Measurements from ENCODE around the gene PRICKLE4. TPM values are rescaled to one million over a fixed set of nuclear protein-coding genes. Genes with fewer than 3 reads are reported as not detected.

Gene PRICKLE4
- total and polyA plus RNA-seq, 2 of the 13 experiments (the other 11 are each of a cell fraction or from before 2014, with no cell fraction given) = 0.92 to 1.2 TPM

DNA sequence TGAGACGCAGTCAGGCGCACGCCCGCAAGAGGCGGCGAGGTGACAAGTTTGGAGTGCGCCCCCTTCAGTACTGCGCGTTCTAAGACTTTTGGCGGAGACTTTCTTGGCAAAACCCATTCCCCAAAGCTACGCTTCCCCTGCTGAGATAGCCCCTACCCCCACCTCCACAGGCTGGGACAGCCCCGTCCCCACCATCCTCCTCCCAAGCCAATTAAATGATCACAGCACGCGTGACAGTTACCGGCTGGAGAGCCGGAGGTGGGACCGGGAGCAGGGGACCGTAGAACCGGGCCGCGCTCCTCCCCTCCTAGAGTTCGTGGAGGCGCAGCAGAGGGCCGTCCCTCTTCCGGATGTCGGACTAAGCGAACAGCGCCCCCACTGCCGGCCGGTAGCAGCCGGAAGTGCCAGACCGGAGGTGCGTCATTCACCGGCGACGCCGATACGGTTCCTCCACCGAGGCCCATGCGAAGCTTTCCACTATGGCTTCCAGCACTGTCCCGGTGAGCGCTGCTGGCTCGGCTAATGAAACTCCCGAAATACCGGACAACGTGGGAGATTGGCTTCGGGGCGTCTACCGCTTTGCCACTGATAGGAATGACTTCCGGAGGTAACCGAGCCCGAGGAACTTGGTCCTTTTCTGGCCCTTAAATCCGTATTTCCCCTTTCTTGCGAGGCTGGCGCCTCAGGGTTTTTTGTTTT, 6.8 kb downstream of the PRICKLE4 start, which contains the start of gene TOMM6 (continued):
- TF ChIP-seq, protein P1, sequence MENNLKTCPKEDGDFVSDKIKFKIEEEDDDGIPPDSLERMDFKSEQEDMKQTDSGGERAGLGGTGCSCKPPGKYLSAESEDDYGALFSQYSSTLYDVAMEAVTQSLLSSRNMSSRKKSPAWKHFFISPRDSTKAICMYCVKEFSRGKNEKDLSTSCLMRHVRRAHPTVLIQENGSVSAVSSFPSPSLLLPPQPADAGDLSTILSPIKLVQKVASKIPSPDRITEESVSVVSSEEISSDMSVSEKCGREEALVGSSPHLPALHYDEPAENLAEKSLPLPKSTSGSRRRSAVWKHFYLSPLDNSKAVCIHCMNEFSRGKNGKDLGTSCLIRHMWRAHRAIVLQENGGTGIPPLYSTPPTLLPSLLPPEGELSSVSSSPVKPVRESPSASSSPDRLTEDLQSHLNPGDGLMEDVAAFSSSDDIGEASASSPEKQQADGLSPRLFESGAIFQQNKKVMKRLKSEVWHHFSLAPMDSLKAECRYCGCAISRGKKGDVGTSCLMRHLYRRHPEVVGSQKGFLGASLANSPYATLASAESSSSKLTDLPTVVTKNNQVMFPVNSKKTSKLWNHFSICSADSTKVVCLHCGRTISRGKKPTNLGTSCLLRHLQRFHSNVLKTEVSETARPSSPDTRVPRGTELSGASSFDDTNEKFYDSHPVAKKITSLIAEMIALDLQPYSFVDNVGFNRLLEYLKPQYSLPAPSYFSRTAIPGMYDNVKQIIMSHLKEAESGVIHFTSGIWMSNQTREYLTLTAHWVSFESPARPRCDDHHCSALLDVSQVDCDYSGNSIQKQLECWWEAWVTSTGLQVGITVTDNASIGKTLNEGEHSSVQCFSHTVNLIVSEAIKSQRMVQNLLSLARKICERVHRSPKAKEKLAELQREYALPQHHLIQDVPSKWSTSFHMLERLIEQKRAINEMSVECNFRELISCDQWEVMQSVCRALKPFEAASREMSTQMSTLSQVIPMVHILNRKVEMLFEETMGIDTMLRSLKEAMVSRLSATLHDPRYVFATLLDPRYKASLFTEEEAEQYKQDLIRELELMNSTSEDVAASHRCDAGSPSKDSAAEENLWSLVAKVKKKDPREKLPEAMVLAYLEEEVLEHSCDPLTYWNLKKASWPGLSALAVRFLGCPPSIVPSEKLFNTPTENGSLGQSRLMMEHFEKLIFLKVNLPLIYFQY (CRISPR knock-in tag; IDR thresholded peaks at IDR 0.05; ENCODE audit: borderline replicate concordance) = peak; percentile 97
- peak; percentile 79; the same call in 1 of the 2 replicates for TF ChIP-seq ZBTB7B (CRISPR knock-in tag; IDR thresholded peaks at IDR 0.05)
- TF ChIP-seq ATM (IDR thresholded peaks at IDR 0.05; ENCODE audit: borderline replicate concordance) = no peak
- TF ChIP-seq ISX (CRISPR knock-in tag; conservative IDR thresholded peaks at IDR 0.05) = no peak
- TF ChIP-seq, protein P2, sequence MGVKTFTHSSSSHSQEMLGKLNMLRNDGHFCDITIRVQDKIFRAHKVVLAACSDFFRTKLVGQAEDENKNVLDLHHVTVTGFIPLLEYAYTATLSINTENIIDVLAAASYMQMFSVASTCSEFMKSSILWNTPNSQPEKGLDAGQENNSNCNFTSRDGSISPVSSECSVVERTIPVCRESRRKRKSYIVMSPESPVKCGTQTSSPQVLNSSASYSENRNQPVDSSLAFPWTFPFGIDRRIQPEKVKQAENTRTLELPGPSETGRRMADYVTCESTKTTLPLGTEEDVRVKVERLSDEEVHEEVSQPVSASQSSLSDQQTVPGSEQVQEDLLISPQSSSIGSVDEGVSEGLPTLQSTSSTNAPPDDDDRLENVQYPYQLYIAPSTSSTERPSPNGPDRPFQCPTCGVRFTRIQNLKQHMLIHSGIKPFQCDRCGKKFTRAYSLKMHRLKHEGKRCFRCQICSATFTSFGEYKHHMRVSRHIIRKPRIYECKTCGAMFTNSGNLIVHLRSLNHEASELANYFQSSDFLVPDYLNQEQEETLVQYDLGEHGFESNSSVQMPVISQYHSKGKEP (CRISPR knock-in tag; IDR thresholded peaks at IDR 0.05) = peak; percentile 59; the same call in 1 of the 2 replicates
- peak; percentile 37; the same call in 1 of the 2 replicates for TF ChIP-seq CEBPG (CRISPR knock-in tag; IDR thresholded peaks at IDR 0.05)
- TF ChIP-seq, protein P3, sequence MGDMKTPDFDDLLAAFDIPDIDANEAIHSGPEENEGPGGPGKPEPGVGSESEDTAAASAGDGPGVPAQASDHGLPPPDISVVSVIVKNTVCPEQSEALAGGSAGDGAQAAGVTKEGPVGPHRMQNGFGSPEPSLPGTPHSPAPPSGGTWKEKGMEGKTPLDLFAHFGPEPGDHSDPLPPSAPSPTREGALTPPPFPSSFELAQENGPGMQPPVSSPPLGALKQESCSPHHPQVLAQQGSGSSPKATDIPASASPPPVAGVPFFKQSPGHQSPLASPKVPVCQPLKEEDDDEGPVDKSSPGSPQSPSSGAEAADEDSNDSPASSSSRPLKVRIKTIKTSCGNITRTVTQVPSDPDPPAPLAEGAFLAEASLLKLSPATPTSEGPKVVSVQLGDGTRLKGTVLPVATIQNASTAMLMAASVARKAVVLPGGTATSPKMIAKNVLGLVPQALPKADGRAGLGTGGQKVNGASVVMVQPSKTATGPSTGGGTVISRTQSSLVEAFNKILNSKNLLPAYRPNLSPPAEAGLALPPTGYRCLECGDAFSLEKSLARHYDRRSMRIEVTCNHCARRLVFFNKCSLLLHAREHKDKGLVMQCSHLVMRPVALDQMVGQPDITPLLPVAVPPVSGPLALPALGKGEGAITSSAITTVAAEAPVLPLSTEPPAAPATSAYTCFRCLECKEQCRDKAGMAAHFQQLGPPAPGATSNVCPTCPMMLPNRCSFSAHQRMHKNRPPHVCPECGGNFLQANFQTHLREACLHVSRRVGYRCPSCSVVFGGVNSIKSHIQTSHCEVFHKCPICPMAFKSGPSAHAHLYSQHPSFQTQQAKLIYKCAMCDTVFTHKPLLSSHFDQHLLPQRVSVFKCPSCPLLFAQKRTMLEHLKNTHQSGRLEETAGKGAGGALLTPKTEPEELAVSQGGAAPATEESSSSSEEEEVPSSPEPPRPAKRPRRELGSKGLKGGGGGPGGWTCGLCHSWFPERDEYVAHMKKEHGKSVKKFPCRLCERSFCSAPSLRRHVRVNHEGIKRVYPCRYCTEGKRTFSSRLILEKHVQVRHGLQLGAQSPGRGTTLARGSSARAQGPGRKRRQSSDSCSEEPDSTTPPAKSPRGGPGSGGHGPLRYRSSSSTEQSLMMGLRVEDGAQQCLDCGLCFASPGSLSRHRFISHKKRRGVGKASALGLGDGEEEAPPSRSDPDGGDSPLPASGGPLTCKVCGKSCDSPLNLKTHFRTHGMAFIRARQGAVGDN (CRISPR knock-in tag; IDR thresholded peaks at IDR 0.05) = peak; percentile 85
- no peak for TF ChIP-seq TBL1XR1 (IDR thresholded peaks at IDR 0.05; ENCODE audit: borderline replicate concordance, low read length, partially characterized antibody)
- TF ChIP-seq SETDB1 (CRISPR knock-in tag; IDR thresholded peaks at IDR 0.05; ENCODE audit: borderline replicate concordance) = peak; percentile 48
- TF ChIP-seq HMGA1 (CRISPR knock-in tag; conservative IDR thresholded peaks at IDR 0.05) = no peak
- TF ChIP-seq, protein P4, sequence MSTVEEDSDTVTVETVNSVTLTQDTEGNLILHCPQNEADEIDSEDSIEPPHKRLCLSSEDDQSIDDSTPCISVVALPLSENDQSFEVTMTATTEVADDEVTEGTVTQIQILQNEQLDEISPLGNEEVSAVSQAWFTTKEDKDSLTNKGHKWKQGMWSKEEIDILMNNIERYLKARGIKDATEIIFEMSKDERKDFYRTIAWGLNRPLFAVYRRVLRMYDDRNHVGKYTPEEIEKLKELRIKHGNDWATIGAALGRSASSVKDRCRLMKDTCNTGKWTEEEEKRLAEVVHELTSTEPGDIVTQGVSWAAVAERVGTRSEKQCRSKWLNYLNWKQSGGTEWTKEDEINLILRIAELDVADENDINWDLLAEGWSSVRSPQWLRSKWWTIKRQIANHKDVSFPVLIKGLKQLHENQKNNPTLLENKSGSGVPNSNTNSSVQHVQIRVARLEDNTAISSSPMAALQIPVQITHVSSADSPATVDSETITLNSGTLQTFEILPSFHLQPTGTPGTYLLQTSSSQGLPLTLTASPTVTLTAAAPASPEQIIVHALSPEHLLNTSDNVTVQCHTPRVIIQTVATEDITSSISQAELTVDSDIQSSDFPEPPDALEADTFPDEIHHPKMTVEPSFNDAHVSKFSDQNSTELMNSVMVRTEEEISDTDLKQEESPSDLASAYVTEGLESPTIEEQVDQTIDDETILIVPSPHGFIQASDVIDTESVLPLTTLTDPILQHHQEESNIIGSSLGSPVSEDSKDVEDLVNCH (CRISPR knock-in tag; IDR thresholded peaks at IDR 0.05) = no peak; the same call in 1 of the 2 replicates
- TF ChIP-seq ZC3H13 (CRISPR knock-in tag; IDR thresholded peaks at IDR 0.05) = peak; percentile 99
- no peak; the same call in 1 of the 2 replicates for TF ChIP-seq ZNF547 (CRISPR knock-in tag; IDR thresholded peaks at IDR 0.05)
- TF ChIP-seq, protein P5, sequence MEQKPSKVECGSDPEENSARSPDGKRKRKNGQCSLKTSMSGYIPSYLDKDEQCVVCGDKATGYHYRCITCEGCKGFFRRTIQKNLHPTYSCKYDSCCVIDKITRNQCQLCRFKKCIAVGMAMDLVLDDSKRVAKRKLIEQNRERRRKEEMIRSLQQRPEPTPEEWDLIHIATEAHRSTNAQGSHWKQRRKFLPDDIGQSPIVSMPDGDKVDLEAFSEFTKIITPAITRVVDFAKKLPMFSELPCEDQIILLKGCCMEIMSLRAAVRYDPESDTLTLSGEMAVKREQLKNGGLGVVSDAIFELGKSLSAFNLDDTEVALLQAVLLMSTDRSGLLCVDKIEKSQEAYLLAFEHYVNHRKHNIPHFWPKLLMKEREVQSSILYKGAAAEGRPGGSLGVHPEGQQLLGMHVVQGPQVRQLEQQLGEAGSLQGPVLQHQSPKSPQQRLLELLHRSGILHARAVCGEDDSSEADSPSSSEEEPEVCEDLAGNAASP (CRISPR knock-in tag; IDR thresholded peaks at IDR 0.05; ENCODE audit: borderline replicate concordance) = peak; percentile 85
- no peak for TF ChIP-seq ZNF672 (CRISPR knock-in tag; IDR thresholded peaks at IDR 0.05)

Data from HepG2 (cell line).